Right cardiac atrium (tissue), 5 donors: Measurements from ENCODE around the gene CYP51A1. TPM values are rescaled to one million over a fixed set of nuclear protein-coding genes. Genes with fewer than 3 reads are reported as not detected.
"Not testable (repeated sequence)": the region's sequence is repeated elsewhere in the genome, so short reads cannot be mapped to it uniquely, and the experiment has no call there.

Experiments
- ATAC-seq, 2 donors: fragments of 200-7000 bp; cut with Tn5 transposase; one replicate each; pipeline versions ENCODE4 v1.8.0 to v1.9.1; 2020; ENCODE audit warnings: moderate library complexity in 2 of 2, mild to moderate bottlenecking in 1 of 2
- DNase-seq, 3 donors: peaks; one replicate each; pipeline ENCODE4 v3.0.0-alpha.2; 2020
- H3K27ac ChIP-seq: one replicate; pipeline ENCODE4 v1.5.1; 2013; ENCODE audit warnings: mild to moderate bottlenecking, low read length, control low read depth, moderate library complexity
- H3K27me3 ChIP-seq: one replicate; pipeline ENCODE4 v1.6.1; 2013; ENCODE audit not compliant: control insufficient read depth, insufficient read depth
- H3K4me1 ChIP-seq: one replicate; pipeline ENCODE4 v1.6.1; 2013; ENCODE audit warnings: low read length; ENCODE audit not compliant: control insufficient read depth, insufficient read depth
- H3K4me3 ChIP-seq: one replicate; pipeline ENCODE4 v1.5.1; 2013; ENCODE audit warnings: low read length, control low read depth
- H3K9me3 ChIP-seq: one replicate; pipeline ENCODE4 v1.6.1; 2013; ENCODE audit warnings: low read length; ENCODE audit not compliant: control insufficient read depth
- WGBS: extraction: QIAGEN DNeasy Blood & Tissue Kit; methylation state at CpG from one replicate; pipeline ENCODE4 v1.1.7; 2013; 5-methylcytosine and 5-hydroxymethylcytosine counted together
- intact Hi-C, 4 donors: fragments of 100-400 bp; cut with DNase I; formaldehyde crosslinking; loops; one replicate each; pipeline versions ENCODE4 v1.11.0 to v1.14.0; 2022 to 2023
- polyA plus RNA-seq: library from polyadenylated mRNA; stranded (reverse); fragments of 200-250 nt; gene quantifications from one replicate; pipeline ENCODE4 v1.2.3, GENCODE V29; 2013
- total RNA-seq, 4 donors: library from RNA; stranded (reverse); fragmentation: NEBNext Ultra II Directional; extraction: Animal tissue kit (Norgen Biotek cat#: 25700); gene quantifications; one replicate each; pipeline ENCODE4 v1.2.1, GENCODE V29; 2021
- donor health status: healthy with polysubstance abuse.
- donor health status: DM: no; HTN: yes; CAD: no.
- donor health status: DM: no; HTN: no; CAD: no.
- donor health status: DM: no; HTN: yes; CAD: no; lungs with severe emphysema.
- donor health status: DM: yes; HTN: yes; CAD: no.

Gene CYP51A1
- total and polyA plus RNA-seq, 5 donors: 17.6 to 65.9 (median 31.0) TPM

GRCh38 chr7:92121681-92122080 is 12.6 kb downstream of the CYP51A1 start:
- intact Hi-C loops: no loop called here
- Histone ChIP-seq H3K27ac (no peak overlapping the region), H3K4me3 (no peak overlapping the region), H3K9me3 (no peaks in the 10 kb centered on the region), H3K4me1 (no peaks in the 10 kb centered on the region), H3K27me3 (no peaks in the 10 kb centered on the region)
- ATAC-seq (no peak), DNase-seq (no peak)

- intact Hi-C loops: no loop called here
Observed at GRCh38 chr7:92119213-92119759, 15.0 kb downstream of the CYP51A1 start.

GRCh38 chr7:92116949-92117348 is 17.3 kb downstream of the CYP51A1 start:
- WGBS: 97% methylated on average over 3 of the region's 3 CpGs
- Histone ChIP-seq H3K4me1 (no peaks in the 10 kb centered on the region), H3K27ac (no peak overlapping the region), H3K9me3 (no peaks in the 10 kb centered on the region), H3K4me3 (no peak overlapping the region), H3K27me3 (no peaks in the 10 kb centered on the region)
- DNase-seq (no peak), ATAC-seq (no peak)
- intact Hi-C loops: no loop called here

More at GRCh38 chr7:92119213-92119759, 15.0 kb downstream of the CYP51A1 start:
- Histone ChIP-seq H3K4me3 (no peak overlapping the region), H3K27me3 (no peaks in the 10 kb centered on the region), H3K4me1 (no peaks in the 10 kb centered on the region), H3K27ac (no peak overlapping the region), H3K9me3 (no peaks in the 10 kb centered on the region)
- ATAC-seq (no peak), DNase-seq (no peak)
- WGBS: 90% methylated on average over 1 of the region's 1 CpG

- Histone ChIP-seq H3K27me3 (no peaks in the 10 kb centered on the region), H3K27ac (no peak overlapping the region), H3K9me3 (no peaks in the 10 kb centered on the region), H3K4me3 (no peak overlapping the region), H3K4me1 (no peaks in the 10 kb centered on the region)
- DNase-seq: no peak
- intact Hi-C loops: no loop called here
- no peak for ATAC-seq
- 94% methylated on average over 5 of the region's 5 CpGs for WGBS
Observed at GRCh38 chr7:92115821-92116220, 18.5 kb downstream of the CYP51A1 start.

GRCh38 chr7:92110857-92111256 is 23.4 kb downstream of the CYP51A1 start:
- H3K4me1 ChIP-seq: no peaks in the 10 kb centered on the region
- H3K27ac ChIP-seq: no peak overlapping the region
- intact Hi-C loops: no loop called here
- no peak for ATAC-seq
- no peaks in the 10 kb centered on the region for H3K27me3 ChIP-seq
- WGBS: 76% methylated on average over 2 of the region's 2 CpGs
- DNase-seq: no peak
- no peak overlapping the region for H3K4me3 ChIP-seq
- no peaks in the 10 kb centered on the region for H3K9me3 ChIP-seq

GRCh38 chr7:92108821-92109220 is 25.5 kb downstream of the CYP51A1 start:
- intact Hi-C loops: no loop called here
- DNase-seq: no peak
- H3K4me3 ChIP-seq: no peak overlapping the region
- peak in 1 of 2 donors; percentile 36 for ATAC-seq
- WGBS: 94% methylated on average over 8 of the region's 8 CpGs
- no peaks in the 10 kb centered on the region for H3K27me3 ChIP-seq
- no peak overlapping the region for H3K27ac ChIP-seq
- H3K9me3 ChIP-seq: no peaks in the 10 kb centered on the region
- H3K4me1 ChIP-seq: no peaks in the 10 kb centered on the region

GRCh38 chr7:92102862-92103261 is 31.4 kb downstream of the CYP51A1 start:
- ATAC-seq, H3K9me3 ChIP-seq, intact Hi-C loops, H3K4me1 ChIP-seq, H3K4me3 ChIP-seq, H3K27me3 ChIP-seq, DNase-seq, H3K27ac ChIP-seq: not testable (repeated sequence)
- WGBS: 97% methylated on average over 5 of the region's 5 CpGs

GRCh38 chr7:92100534-92100933 is 33.7 kb downstream of the CYP51A1 start:
- H3K27ac ChIP-seq: no peak overlapping the region
- DNase-seq (no peak), ATAC-seq (no peak)
- H3K4me3 ChIP-seq: no peak overlapping the region
- intact Hi-C loops: no loop called here
- no peaks in the 10 kb centered on the region for H3K9me3 ChIP-seq
- 99% methylated on average over 1 of the region's 1 CpG for WGBS
- no peaks in the 10 kb centered on the region for H3K27me3 ChIP-seq
- no peaks in the 10 kb centered on the region for H3K4me1 ChIP-seq

GRCh38 chr7:92095380-92095779 is 38.9 kb downstream of the CYP51A1 start:
- H3K27ac ChIP-seq: no peak overlapping the region
- ATAC-seq: peak in 1 of 2 donors; percentile 66

GRCh38 chr7:92092210-92092609 is 42.1 kb downstream of the CYP51A1 start:
- Histone ChIP-seq H3K27ac (no peak overlapping the region), H3K9me3 (no peaks in the 10 kb centered on the region), H3K27me3 (no peaks in the 10 kb centered on the region), H3K4me3 (no peak overlapping the region), H3K4me1 (no peaks in the 10 kb centered on the region)
- 84% methylated on average over 1 of the region's 1 CpG for WGBS
- no peak for ATAC-seq
- no peak for DNase-seq
- intact Hi-C loops: no loop called here

More at GRCh38 chr7:92095380-92095779, 38.9 kb downstream of the CYP51A1 start:
- H3K9me3 ChIP-seq: no peaks in the 10 kb centered on the region
- intact Hi-C loops: no loop called here
- 66% methylated on average over 1 of the region's 1 CpG for WGBS
- H3K27me3 ChIP-seq: no peaks in the 10 kb centered on the region
- no peak overlapping the region for H3K4me3 ChIP-seq
- no peaks in the 10 kb centered on the region for H3K4me1 ChIP-seq
- DNase-seq: no peak

GRCh38 chr7:92088266-92088665 is 46.0 kb downstream of the CYP51A1 start:
- Histone ChIP-seq H3K4me1 (no peaks in the 10 kb centered on the region), H3K4me3 (no peak overlapping the region), H3K27ac (no peak overlapping the region), H3K27me3 (no peaks in the 10 kb centered on the region), H3K9me3 (no peaks in the 10 kb centered on the region)
- intact Hi-C loops: no loop called here
- no peak for DNase-seq
- WGBS: 99% methylated on average over 1 of the region's 1 CpG
- no peak for ATAC-seq

- H3K4me1 ChIP-seq, DNase-seq, ATAC-seq, intact Hi-C loops, H3K27ac ChIP-seq, H3K4me3 ChIP-seq, H3K9me3 ChIP-seq, H3K27me3 ChIP-seq: not testable (repeated sequence)
- 97% methylated on average over 6 of the region's 6 CpGs for WGBS
Observed at GRCh38 chr7:92083922-92084321, 50.4 kb downstream of the CYP51A1 start.
